Progenitor cell of endocrine pancreas (in vitro differentiated cells): ENCODE measurements around the gene IPPK. TPM values are rescaled to one million over a fixed set of nuclear protein-coding genes. Genes with fewer than 3 reads are reported as not detected.

Source experiments
- DNase-seq: peaks from one replicate; pipeline ENCODE4 v3.0.0; 2021; ENCODE audit warnings: low spot score; ENCODE audit not compliant: unreplicated experiment
- H3K27ac Mint-ChIP-seq: 2 replicates; pipeline ENCODE4 v1.8.0; 2021; ENCODE audit warnings: mild to moderate bottlenecking, moderate library complexity, mixed read lengths
- H3K27me3 Mint-ChIP-seq: 2 replicates; pipeline ENCODE4 v1.8.0; 2021; ENCODE audit warnings: mixed read lengths
- H3K36me3 Mint-ChIP-seq: 2 replicates; pipeline ENCODE4 v1.8.0; 2022; ENCODE audit warnings: mixed read lengths; ENCODE audit not compliant: insufficient read depth
- H3K4me1 Mint-ChIP-seq: 2 replicates; pipeline ENCODE4 v1.8.0; 2021; ENCODE audit warnings: low read depth, mixed read lengths
- H3K4me3 Mint-ChIP-seq: 2 replicates; pipeline ENCODE4 v1.8.0; 2021; ENCODE audit warnings: low read depth, mild to moderate bottlenecking, moderate library complexity, mixed read lengths
- H3K9me3 Mint-ChIP-seq: 2 replicates; pipeline ENCODE4 v1.8.0; 2021; ENCODE audit warnings: low read depth, mixed read lengths
- CTCF ChIP-seq: fragments of 200-600 bp; sonication (generic); IDR thresholded peaks from one replicate; pipeline ENCODE4 v1.5.0; 2021; ENCODE audit warnings: antibody characterized with exemption, mild to moderate bottlenecking; ENCODE audit not compliant: unreplicated experiment
- total RNA-seq: library from RNA; stranded (reverse); gene quantifications from 2 replicates; pipeline ENCODE4 v1.2.1, GENCODE V29; 2021

Gene IPPK
- total RNA-seq, 1 donor from 2014 or later = 10.2 TPM

GRCh38 chr9:92661743-92662142 lies 8.2 kb downstream of the IPPK start:
- Mint-ChIP-seq H3K4me3 (no peak overlapping the region), H3K27ac (no peak overlapping the region), H3K9me3 (no peaks in the 10 kb centered on the region), H3K27me3 (no peaks in the 10 kb centered on the region), H3K4me1 (peaks cover 2% of the 10 kb centered on the region), H3K36me3 (peaks cover 5% of the 10 kb centered on the region)
- TF ChIP-seq CTCF = no peak
- no peak for DNase-seq

- DNase-seq = no peak
- Mint-ChIP-seq H3K27me3 (no peaks in the 10 kb centered on the region), H3K4me1 (peaks cover 2% of the 10 kb centered on the region), H3K27ac (no peak overlapping the region), H3K4me3 (no peak overlapping the region), H3K36me3 (peaks cover 5% of the 10 kb centered on the region), H3K9me3 (no peaks in the 10 kb centered on the region)
- TF ChIP-seq CTCF = no peak
These were observed 8.8 kb downstream of the IPPK start for GRCh38 chr9:92661127-92661526.

- peak overlapping the region; percentile 50 for H3K27ac Mint-ChIP-seq
- no peak for TF ChIP-seq CTCF
These were observed 9.7 kb downstream of the IPPK start for GRCh38 chr9:92660266-92660665.

GRCh38 chr9:92659601-92660000 lies 10.3 kb downstream of the IPPK start:
- H3K4me1 Mint-ChIP-seq = no peaks in the 10 kb centered on the region
- no peak for DNase-seq
- no peak for TF ChIP-seq CTCF

More at GRCh38 chr9:92660266-92660665, 9.7 kb downstream of the IPPK start:
- no peaks in the 10 kb centered on the region for H3K4me1 Mint-ChIP-seq
- H3K36me3 Mint-ChIP-seq = peaks cover 6% of the 10 kb centered on the region
- H3K4me3 Mint-ChIP-seq = no peak overlapping the region
- no peaks in the 10 kb centered on the region for H3K27me3 Mint-ChIP-seq
- no peaks in the 10 kb centered on the region for H3K9me3 Mint-ChIP-seq
- DNase-seq = no peak

GRCh38 chr9:92658611-92659010 lies 11.3 kb downstream of the IPPK start:
- H3K4me1 Mint-ChIP-seq = no peaks in the 10 kb centered on the region
- H3K4me3 Mint-ChIP-seq = no peak overlapping the region
- TF ChIP-seq CTCF = no peak
- no peaks in the 10 kb centered on the region for H3K9me3 Mint-ChIP-seq
- peaks cover 6% of the 10 kb centered on the region for H3K36me3 Mint-ChIP-seq
- DNase-seq = no peak
- no peak overlapping the region for H3K27ac Mint-ChIP-seq
- no peaks in the 10 kb centered on the region for H3K27me3 Mint-ChIP-seq

More at GRCh38 chr9:92659601-92660000, 10.3 kb downstream of the IPPK start:
- Mint-ChIP-seq H3K27me3 (no peaks in the 10 kb centered on the region), H3K36me3 (peaks cover 6% of the 10 kb centered on the region), H3K9me3 (no peaks in the 10 kb centered on the region), H3K27ac (no peak overlapping the region), H3K4me3 (no peak overlapping the region)
